Measurements from ENCODE around the gene RALA. TPM values are rescaled to one million over a fixed set of nuclear protein-coding genes. Genes with fewer than 3 reads are reported as not detected.
"Not testable (repeated sequence)": the region's sequence is repeated elsewhere in the genome, so short reads cannot be mapped to it uniquely, and the experiment has no call there.

The RALA gene
- polyA plus RNA-seq, 1 donor, result 45.9 TPM

GRCh38 chr7:39650676-39651075, 27.3 kb downstream of the RALA start:
- DNase-seq, result no peak

DNA sequence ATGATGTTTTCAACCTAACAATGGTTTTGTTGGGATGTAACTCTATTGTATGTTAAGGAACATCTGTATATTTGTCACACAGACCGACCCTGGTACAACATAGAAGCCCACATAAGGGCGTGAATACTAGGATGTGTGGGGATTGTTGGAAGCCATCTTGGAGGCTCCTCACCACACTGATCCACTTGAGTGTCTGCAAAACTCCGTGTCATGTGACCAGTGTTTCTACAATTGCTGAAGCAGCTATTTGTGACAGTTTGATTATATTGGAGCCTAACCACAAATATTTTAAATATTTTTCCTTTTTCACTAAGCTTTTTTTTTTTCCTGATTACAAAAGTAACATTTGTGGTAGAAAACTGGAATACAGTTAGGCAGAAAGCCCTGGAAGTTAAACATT, 27.9 kb downstream of the RALA start:
- DNase-seq, result no peak

DNA sequence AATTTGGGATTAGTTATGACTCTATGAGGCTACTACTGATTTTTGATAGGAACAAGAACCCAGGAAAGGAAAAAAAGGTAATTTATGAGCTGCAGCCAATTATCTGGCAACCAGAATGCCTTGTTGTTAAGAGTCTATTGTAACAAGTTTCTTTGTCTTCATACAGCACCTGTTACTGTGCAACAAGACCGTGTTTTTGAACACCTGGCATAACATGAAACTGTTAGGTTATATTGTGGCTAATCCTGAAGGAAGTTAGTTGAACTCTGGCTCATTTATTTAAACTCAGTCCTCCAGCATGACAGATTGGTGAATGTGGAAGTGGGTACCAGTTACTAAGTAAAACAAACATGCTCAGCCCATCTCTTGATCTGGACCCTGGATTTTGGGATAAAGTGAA, 33.0 kb downstream of the RALA start:
- no peak for DNase-seq

DNA sequence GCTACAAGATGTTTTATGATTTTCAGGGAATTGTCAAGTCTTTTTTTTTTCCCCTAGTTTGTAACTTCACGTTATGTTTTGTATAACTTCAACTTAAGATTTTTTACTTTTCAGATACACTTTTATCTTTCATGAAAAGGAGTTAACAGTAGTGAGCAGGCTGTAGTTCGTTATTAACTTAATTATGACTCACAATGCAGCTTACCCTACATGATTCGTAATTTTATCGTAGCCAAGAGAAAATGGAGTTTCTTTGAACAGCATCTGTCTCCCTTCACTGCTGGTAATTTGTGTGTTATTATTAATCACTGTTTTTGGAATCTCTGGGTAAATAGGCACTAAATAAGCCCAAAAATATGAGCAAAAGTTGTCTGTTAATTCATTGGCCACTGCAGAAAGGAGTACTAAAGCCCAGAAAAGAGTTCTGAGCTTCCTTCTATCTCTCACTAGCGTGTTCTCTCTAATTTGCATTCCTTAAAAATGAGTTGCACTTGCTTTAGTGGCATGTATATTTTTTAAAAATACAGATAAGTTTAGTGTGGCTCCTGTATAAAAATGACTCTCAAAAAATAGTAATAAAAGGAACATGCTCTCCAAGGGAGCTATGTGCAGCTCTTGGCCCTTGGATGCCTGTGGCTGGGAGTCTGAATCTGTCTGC, 36.1 kb downstream of the RALA start:
- DNase-seq, result no peak

DNA sequence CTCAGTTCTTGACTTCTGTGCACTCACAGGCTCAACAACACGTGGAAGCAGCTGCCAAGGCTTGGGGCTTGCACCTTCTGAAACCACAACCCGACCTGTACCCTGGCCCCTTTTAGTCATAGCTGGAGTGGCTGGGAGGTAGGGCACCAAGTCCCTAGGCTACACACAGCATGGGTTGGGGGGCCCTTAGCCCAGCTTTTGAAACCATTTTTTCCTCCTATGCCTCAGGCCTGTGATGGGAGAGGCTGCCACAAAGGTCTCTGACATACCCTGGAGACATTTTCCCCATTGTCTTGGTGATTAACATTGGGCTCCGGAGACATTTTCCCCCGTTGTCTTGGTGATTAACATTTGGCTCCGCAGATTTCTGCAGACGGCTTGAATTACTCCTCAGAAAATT, 38.6 kb downstream of the RALA start:
- no peak for DNase-seq

DNA sequence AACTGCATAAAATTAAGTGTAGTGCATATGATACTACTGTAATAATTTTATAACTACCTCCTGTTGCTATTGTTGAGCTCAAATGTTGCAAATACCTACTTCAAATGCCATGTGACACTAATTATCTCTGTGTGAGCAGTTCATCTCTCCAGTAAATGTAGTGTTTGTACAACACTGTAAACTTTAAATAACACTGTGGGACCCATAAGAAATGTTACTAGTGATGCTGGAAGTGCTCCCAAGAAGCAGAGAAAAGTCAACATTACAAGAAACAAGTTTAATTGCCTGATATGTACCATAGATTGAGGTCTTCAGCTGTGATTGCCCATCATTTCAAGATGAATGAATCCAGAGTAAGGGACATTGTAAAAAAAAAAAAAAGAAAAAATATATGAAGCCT, 39.9 kb downstream of the RALA start:
- no peak for DNase-seq

GRCh38 chr7:39664057-39664456, 40.7 kb downstream of the RALA start:
- no peak for DNase-seq

DNA sequence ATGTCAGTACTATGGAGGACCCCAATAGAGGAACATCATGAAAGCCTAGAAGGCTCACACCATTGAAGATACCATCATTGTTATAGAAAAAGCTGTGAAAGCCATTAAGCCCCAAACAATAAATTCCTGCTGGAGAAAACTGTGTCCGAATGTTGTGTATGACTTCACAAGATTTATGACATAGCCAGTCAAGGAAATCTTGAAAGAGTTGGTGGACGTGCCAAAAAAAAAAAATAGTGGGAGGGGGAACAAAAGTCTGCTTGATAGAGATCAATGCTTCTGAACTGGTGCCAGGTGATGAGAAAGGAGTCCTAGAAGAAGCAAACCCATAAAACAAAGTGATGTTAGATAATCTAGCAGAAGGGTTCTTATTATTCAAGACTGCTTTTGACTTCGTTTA, 41.2 kb downstream of the RALA start:
- DNase-seq, result no peak

GRCh38 chr7:39666562-39666961, 43.2 kb downstream of the RALA start:
- no peak for DNase-seq

DNA sequence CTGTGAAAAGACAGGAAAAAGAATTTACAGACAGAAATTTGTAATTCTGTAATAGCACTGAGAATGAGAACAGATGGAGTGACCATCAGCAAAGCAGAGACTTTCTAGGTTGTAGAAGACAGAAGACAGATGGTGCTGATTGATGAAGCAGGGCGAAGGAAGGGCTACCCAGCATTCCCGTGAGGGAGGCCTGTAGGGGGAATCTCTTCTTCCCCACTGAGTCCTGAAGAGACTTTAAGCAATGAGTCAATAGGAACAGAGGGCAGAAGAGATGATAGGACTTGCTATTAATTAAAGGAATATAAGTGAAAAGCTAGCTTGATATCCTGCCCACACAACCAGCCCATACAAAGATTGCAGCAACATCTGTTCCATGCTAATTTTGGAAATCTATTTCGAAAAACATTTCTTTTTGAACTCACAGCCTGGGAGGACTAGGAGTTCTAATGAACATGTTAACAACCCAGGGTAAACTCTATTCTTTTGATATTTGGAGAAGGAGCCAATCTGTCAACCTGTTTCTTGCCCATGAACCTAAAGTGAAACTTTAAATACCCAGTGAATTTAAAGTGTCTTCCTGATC, 44.1 kb downstream of the RALA start:
- DNase-seq, result no peak

DNA sequence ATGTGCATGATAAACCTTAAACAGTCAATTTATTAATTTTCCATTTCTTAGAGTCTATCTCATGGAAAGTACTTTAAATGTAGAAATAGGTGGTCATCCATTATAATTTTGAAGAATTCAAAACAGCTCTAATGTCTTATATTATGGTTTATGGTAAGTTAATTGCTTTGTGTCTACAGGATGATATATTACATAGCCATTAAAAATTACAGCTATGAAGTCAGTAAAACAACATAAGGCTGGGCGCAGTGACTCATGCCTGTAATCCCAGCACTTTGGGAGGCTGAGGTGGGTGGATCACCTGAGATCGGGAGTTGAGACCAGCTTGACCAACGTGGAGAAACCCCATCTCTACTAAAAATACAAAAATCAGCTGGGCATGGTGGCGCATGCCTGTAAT, 44.9 kb downstream of the RALA start:
- not testable (repeated sequence) for DNase-seq

GRCh38 chr7:39670052-39670451, 46.7 kb downstream of the RALA start:
- DNase-seq, result no peak

GRCh38 chr7:39670934-39671333, 47.6 kb downstream of the RALA start:
- no peak for DNase-seq

DNA sequence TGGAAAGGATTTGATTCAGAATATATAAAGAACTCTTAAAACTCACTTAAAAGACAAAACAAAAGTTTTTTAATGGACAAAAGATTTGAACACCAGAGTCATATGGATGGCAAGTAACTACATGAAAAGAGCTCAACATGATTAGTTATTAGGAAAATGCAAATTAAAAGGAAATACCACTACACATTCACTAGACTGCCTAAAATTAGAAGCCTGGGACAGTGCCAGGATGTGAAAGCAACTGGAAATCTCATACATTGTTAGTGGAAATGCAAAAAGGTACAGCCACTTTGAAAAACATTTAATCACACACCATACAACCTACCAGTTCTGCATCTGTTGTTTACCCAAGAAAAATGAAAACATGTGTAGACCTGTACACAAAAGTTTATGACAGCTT, 48.8 kb downstream of the RALA start:
- DNase-seq, result no peak

- no peak for DNase-seq
Measured at GRCh38 chr7:39673868-39674267, 50.5 kb downstream of the RALA start.

- no peak for DNase-seq
Measured at GRCh38 chr7:39674406-39674805, 51.0 kb downstream of the RALA start.

DNA sequence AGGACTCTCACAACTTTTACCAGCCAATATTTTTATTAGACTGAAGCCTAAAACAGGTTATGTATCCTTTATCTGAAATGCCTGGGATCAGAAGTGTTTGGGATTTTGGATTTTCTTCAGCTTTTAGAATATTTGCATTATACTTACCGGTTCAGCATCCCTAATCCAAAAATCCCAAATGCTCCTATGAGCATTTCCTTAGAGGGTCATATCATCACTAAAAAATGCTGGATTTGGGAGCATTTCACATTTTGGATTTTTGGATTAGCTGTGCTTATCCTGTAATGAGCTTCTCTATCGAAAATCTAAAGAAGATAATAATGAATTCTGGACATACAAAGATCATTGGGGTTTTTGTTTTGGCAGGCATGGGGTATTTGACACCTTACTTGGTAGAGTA, 53.0 kb downstream of the RALA start:
- DNase-seq, result no peak

DNA sequence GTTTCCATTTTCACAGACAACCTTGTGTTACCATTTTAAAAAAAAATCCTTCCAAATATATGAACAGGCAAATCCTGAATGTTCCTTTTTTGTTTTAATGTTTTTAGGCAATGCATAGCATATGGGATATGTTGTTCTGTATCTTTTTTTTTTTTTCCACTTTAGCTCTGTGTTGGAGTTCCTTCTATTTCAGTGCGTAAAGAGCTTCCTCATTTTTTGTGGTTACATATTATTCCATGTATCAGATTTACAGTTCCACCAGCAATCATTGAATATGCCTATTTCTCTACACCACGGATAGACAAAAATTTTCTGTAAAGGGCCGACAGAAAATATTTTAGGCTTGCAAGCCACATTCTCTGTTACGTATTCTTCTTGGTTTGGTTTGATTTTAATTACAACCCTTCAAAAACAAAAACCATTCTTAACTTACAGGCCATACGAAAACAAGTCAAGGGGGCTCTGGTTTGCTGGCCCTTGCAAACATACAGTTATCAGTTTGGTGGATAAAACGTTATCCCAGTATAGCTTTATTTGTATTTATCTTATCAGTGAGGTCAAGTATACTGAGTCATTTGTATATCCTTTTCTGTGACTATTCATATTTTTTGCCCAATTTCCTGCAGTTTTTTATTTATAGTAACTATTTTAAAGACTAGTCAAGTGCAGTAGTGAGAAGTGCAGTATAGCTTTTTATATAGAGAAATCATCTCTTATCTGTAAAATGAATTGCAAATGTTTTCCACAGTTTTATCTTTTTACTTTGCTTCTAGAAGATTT, 55.7 kb downstream of the RALA start:
- DNase-seq, result no peak

DNA sequence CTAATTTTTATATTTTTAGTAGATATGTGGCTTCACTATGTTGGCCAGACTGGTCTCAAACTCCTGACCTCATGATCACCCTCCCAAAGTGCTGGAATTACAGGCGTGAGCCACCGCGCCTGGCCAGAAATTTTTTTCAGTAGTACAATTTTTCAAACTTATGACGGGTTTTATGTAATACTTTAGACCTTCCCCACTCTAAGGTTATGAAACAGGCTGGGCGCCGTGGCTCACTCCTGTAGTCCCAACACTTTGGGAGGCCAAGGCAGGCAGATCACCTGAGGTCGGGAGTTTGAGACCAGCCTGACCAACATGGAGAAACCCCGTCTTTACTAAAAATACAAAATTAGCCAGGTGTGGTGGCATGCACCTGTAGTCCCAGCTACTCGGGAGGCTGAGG, 56.5 kb downstream of the RALA start:
- DNase-seq, result not testable (repeated sequence)

GRCh38 chr7:39681887-39682441, 58.6 kb downstream of the RALA start:
- DNase-seq, result no peak

DNA sequence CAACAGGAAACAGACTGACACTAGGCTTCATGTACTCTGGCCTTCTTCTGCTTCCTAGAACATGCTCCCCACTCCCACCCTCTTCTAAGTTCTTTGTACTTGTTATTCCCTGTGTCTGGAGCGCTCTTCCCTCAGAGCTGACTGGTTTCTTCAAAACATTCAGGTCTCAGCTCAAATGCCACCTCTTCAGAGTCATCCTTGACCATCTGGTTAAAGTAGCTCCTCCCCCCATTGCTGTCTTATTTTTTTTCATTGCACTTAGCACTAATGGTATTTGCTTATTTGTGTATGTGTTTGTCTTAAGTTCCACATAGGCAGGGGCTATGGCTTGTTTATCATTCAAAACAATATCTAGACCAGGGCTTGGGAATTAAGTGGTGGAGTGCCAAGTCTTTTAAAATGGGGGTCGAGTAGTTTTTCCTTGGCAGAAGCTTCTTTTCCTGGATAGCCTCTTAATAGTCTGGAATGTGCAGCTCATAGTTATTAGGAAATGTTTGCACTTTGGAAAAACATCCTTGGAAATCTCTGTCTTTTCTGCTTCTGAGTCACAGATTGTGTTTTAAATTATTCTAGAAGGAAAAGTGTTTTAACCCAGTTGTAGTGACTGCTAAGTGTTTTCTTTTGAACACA, 60.0 kb downstream of the RALA start:
- no peak for DNase-seq

- no peak for DNase-seq
Measured at GRCh38 chr7:39686261-39686924, 63.0 kb downstream of the RALA start.

All from hindlimb muscle (tissue), 1 donor.